Activated CD8-positive, alpha-beta T cell treated with anti-CD3 and anti-CD28 coated beads for 36 hours (primary cell): ENCODE results near the gene PLD5. TPM values are rescaled to one million over a fixed set of nuclear protein-coding genes. Genes with fewer than 3 reads are reported as not detected.

Experiments used
- ATAC-seq: fragments of 200-7000 bp; cut with Tn5 transposase; one replicate; pipeline ENCODE4 v1.10.0; 2021; ENCODE audit warnings: mild to moderate bottlenecking, moderate library complexity
- CTCF ChIA-PET: fragments of 350-600 bp; sonication (Branson Sonifier 250); formaldehyde crosslinking; loops from one replicate; lab custom pipeline; 2021; ENCODE audit warnings: antibody characterized with exemption; lab: Charles Lee
- POLR2A ChIA-PET: fragments of 350-600 bp; sonication (Branson Sonifier 250); formaldehyde crosslinking; loops from one replicate; lab custom pipeline; 2021; ENCODE audit warnings: antibody characterized with exemption; lab: Charles Lee
- DNase-seq: peaks from one replicate; pipeline ENCODE4 v3.0.0-alpha.2; 2020
- H3K27ac Mint-ChIP-seq: one replicate; pipeline ENCODE4 v1.8.0; 2021; ENCODE audit warnings: mild to moderate bottlenecking, mixed read lengths
- H3K27me3 Mint-ChIP-seq: one replicate; pipeline ENCODE4 v1.8.0; 2021; ENCODE audit warnings: mixed read lengths
- H3K36me3 Mint-ChIP-seq: one replicate; pipeline ENCODE4 v1.8.0; 2021; ENCODE audit warnings: low read depth, mixed read lengths
- H3K4me1 Mint-ChIP-seq: one replicate; pipeline ENCODE4 v1.8.0; 2021; ENCODE audit warnings: low read depth, mixed read lengths
- H3K4me3 Mint-ChIP-seq: one replicate; pipeline ENCODE4 v1.8.0; 2021; ENCODE audit warnings: mild to moderate bottlenecking, moderate library complexity, mixed read lengths
- H3K9me3 Mint-ChIP-seq: one replicate; pipeline ENCODE4 v1.8.0; 2021; ENCODE audit warnings: mixed read lengths
- intact Hi-C: fragments of 100-400 bp; cut with micrococcal nuclease; formaldehyde crosslinking; loops from one replicate; pipeline ENCODE4 v1.10.0; 2022
- total RNA-seq, 2 experiments: library from RNA; stranded (reverse); gene quantifications; one replicate each; pipeline ENCODE4 v1.2.3, GENCODE V29; 2021
- TF ChIP-seq, protein P1 (sequence below): fragments of 200-600 bp; IDR thresholded peaks from one replicate; pipeline ENCODE4 v1.8.0; 2022; ENCODE audit warnings: antibody characterized with exemption, mild to moderate bottlenecking

Gene PLD5
- total RNA-seq, 2 experiments from 2014 or later: not detected

DNA sequence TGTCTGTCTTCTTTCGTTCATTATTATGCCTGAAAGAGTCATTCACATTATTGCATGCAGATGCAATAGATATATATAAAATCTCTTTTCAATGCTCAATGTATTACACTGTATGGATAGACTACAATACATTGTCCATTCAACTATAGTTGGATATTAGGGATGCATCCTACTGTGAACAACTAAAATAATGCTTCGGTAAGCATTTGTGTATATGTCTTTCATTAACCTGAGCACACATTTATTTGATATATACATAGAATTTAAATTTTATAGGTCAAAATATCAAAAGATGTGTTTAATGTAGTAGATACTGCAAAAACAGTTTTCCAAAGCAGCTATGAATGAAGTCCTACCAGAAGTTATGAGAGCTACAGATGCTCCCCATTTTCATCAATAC lies 8.9 kb downstream of the PLD5 start:
- Mint-ChIP-seq H3K9me3 (no peaks in the 10 kb centered on the region), H3K36me3 (no peaks in the 10 kb centered on the region), H3K27me3 (peaks cover 18% of the 10 kb centered on the region), H3K4me1 (no peaks in the 10 kb centered on the region), H3K4me3 (no peak overlapping the region), H3K27ac (no peak overlapping the region)
- intact Hi-C loops: no loop called here
- ChIA-PET POLR2A (no interaction called here), CTCF (no interaction called here)
- TF ChIP-seq, protein P1, sequence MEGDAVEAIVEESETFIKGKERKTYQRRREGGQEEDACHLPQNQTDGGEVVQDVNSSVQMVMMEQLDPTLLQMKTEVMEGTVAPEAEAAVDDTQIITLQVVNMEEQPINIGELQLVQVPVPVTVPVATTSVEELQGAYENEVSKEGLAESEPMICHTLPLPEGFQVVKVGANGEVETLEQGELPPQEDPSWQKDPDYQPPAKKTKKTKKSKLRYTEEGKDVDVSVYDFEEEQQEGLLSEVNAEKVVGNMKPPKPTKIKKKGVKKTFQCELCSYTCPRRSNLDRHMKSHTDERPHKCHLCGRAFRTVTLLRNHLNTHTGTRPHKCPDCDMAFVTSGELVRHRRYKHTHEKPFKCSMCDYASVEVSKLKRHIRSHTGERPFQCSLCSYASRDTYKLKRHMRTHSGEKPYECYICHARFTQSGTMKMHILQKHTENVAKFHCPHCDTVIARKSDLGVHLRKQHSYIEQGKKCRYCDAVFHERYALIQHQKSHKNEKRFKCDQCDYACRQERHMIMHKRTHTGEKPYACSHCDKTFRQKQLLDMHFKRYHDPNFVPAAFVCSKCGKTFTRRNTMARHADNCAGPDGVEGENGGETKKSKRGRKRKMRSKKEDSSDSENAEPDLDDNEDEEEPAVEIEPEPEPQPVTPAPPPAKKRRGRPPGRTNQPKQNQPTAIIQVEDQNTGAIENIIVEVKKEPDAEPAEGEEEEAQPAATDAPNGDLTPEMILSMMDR: no peak
- DNase-seq (no peak), ATAC-seq (no peak)

DNA sequence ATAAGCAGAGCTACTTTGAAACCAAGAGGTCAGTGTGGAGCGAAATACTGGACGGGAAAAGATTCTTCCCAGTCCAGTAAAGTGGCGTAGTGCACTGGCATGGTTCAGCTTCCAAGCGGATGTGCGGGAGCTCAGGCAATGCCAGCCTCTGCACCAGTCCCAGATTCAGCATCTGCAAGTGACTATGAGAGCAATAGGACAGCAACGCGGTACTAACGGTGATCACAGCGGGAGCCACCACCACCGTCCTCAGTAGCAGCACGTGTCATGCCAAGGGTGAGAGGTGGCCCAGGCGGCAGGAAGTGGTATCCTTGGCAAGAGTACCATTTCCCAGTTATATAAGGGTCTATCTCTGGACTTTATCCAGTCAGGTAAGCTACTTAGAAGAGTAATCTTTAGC lies 17.8 kb downstream of the PLD5 start:
- H3K4me1 Mint-ChIP-seq: no peaks in the 10 kb centered on the region
- no peak for DNase-seq
- no peaks in the 10 kb centered on the region for H3K9me3 Mint-ChIP-seq
- TF ChIP-seq, protein P1: no peak
- no peak overlapping the region for H3K4me3 Mint-ChIP-seq
- ChIA-PET CTCF (no interaction called here), POLR2A (no interaction called here)
- peaks cover 6% of the 10 kb centered on the region for H3K27me3 Mint-ChIP-seq
- no peaks in the 10 kb centered on the region for H3K36me3 Mint-ChIP-seq
- intact Hi-C loops: no loop called here
- no peak for ATAC-seq
- H3K27ac Mint-ChIP-seq: no peak overlapping the region

- no peak for DNase-seq
- no peaks in the 10 kb centered on the region for H3K36me3 Mint-ChIP-seq
- TF ChIP-seq, protein P1: no peak
- no peak overlapping the region for H3K27ac Mint-ChIP-seq
- peaks cover 1% of the 10 kb centered on the region for H3K9me3 Mint-ChIP-seq
- H3K27me3 Mint-ChIP-seq: peaks cover 3% of the 10 kb centered on the region
- no peaks in the 10 kb centered on the region for H3K4me1 Mint-ChIP-seq
- no peak for ATAC-seq
- H3K4me3 Mint-ChIP-seq: no peak overlapping the region
- ChIA-PET POLR2A (no interaction called here), CTCF (no interaction called here)
- intact Hi-C loops: no loop called here
These were observed 35.0 kb downstream of the PLD5 start for GRCh38 chr1:242489545-242489944.

DNA sequence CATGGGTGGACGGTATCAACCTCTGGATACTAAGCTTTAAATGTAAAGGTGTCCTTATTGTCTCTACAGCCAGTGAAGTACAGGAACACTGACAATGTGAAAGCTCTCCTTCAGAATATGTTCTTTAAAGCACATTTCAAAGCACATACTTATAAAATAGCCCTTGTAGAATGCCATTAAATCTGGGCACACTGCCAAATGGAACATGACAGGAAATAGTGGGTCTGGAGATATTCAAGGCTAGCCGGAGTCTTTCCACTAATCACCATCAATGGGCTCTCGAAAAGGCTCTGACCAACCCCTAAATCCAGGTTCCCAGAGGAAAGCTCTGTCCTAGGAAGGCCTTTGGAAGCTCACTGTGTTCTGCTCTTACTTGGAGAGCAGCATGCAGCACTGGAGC lies 46.6 kb downstream of the PLD5 start:
- intact Hi-C loops: no loop called here

DNA sequence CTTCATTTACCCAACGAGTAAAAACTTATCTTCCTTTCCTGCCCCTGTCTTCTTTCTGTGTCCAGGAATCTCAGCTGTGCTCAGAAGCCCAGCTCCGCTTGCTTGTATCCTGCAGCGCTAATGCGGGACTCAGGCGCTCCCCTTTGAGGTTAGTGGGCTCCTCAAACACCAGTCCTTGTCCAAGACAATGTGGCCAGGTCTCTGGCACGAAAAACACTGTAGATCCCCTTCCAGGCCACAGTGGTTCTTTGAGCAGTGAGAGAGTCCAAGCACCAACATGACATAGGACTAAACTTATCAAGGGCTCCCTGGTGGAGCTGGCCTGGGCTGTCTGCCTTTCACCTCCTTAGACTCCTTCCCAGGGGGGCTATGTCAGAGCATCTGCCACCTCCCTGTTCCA lies 53.7 kb downstream of the PLD5 start:
- CTCF ChIA-PET: no interaction called here
- POLR2A ChIA-PET: no interaction called here
- TF ChIP-seq, protein P1: no peak
- no peak for DNase-seq
- Mint-ChIP-seq H3K4me1 (no peaks in the 10 kb centered on the region), H3K27me3 (peaks cover 3% of the 10 kb centered on the region), H3K9me3 (no peaks in the 10 kb centered on the region), H3K36me3 (no peaks in the 10 kb centered on the region), H3K27ac (no peak overlapping the region), H3K4me3 (no peak overlapping the region)
- intact Hi-C loops: no loop called here
- ATAC-seq: no peak

More for the DNA sequence above, 46.6 kb downstream of the PLD5 start:
- Mint-ChIP-seq H3K36me3 (no peaks in the 10 kb centered on the region), H3K27me3 (peaks cover 4% of the 10 kb centered on the region), H3K4me3 (no peak overlapping the region), H3K27ac (no peak overlapping the region), H3K9me3 (no peaks in the 10 kb centered on the region), H3K4me1 (no peaks in the 10 kb centered on the region)
- CTCF ChIA-PET: no interaction called here
- TF ChIP-seq, protein P1: no peak
- DNase-seq (no peak), ATAC-seq (no peak)
- POLR2A ChIA-PET: no interaction called here
